ENCODE results near the gene KCNIP1.

KCNIP1 gene

DNA sequence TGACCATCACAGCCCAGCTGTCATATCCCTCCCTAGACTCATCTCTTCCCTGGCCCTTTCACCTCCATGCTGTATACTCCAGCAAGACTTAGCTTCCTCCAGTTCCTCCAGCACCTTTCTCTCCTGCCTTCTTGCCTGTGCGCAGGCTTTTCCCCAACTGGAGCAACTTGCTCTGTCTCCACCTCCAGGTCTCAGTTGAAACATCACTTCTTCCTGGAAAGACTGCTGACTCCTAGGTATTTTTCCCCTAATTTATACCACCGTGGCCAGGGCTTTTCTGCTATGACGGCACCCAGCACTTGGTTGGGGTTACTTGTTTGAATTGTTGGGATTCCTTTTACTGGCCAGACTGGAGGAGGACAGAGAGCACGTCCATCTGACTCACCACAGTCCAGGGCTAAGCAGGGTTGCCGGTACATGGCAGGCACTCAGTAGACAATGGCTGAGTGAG lies 67.5 kb downstream of the KCNIP1 start:
- no peak for DNase-seq

DNA sequence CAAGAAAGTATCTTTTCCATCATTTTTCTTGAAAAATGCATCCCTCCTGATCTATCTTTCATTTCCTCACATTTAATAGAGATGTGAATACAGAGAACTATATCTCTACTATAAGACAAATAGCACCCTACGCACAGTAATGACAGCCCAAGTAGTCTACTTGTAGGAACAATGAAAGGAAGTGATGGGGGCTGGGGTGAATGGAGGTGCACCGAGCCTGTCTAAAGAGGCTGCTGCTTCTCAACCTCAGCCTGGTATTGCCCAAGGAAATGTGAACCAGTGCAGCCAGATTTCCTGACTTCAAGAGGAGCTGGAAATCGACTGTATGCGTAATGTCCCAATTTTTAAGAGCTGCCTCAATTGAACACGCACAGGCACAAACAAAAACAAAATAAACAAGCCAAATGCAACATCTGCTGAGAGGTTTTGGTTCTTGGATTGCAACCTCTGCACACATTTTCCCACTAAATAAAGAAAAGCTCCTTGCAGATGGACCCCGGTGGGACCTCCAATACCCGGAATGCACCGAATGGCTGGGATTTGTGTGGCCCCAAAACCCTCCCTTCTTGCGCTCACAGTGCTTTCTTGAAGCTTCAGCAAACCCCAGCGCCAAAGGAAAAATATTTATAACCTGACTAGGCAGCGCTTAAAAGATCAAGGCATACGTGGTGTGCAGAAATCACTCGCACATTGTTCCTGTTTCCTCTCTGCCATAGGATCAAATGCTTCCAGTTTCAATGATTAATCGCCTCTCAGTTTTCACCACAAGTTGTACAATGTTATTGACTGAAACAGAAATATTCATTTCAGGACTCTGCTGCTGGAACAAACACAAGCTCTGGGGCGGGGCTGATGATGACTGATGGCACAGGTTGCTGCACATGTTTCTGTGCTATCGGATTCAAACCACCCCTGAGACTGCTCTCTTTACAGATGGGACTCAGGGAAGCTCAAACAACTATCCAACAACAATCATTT lies 68.3 kb downstream of the KCNIP1 start:
- DNase-seq = no peak

DNA sequence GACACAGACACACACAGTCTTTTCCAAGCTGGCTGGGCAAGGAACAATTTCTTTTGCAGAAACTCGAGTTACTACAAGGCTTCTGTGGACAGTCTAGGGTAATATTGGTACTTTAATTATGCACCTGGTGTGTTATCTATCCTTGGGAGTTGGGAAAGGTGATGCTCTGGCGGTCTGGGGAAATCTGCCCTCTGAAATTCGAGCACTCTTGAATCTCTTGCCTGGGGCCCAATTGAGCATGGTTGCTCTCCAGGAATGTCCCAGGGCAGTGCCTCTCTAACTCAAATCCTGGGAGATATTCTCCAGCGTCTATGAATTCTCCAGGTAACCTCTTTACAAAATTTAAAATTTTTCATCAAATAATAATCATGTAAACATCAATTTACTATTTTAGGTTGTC lies 69.3 kb downstream of the KCNIP1 start:
- DNase-seq = no peak

DNA sequence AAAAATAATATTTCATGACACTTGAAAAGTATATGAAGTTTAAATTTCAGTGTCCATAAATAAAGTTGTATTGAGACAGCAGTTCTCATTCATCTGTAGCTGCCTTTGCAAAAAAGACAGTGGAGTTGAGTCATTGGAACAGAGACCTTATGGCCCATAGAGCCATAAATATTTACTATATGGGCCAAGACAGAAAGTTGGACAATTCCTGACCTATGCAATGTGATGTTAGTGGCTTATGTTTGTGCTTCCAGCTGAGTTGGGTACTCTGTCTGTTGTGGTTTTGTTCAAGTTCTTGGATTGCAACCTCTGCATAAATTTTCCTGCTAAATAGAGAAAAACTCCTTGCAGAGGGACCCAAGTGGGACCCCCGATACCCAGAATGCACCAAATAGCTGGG lies 69.8 kb downstream of the KCNIP1 start:
- DNase-seq = no peak

DNA sequence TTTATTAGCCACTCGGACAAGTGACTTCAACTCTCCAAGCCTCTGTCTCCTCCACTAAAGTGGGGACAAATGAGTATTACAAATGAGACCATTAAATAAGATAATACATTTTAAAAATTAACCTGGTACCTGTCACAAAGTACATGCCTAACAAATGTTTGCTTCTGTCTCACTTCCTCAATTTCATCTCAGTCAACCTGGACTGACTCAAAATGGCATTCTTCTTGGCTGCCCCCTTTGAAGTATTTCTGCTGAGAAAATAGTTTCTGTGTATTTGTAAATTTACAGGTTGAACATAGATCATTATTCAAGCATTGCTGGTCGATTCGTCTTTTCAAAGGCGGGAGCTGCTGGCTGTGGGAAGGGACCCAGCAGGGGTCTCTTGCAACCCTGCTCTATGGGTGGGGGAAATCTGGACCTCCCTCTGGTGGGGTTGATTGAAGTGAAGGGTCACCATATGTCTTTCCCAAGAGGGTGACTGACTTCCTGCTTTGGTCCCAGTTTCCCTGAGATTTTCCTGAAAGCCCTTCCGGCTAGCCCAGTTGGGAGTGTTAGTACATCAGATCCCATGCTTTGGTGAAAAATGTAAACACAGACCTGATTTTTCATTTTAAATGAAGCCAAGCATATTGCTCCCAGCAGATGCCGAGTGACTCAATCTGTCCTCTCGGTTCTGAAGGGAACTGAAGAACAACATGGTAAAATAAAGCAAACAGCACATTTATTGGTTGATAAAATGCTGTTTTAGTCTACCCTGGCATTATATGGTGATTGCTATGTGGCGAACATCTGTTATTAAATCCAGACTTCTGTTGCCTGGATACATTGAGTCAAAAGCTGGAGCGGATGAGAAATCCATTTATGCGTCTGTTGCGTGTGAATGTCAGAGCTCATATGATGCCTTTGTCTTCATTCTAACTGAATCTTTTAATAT lies 73.0 kb downstream of the KCNIP1 start:
- DNase-seq = no peak

DNA sequence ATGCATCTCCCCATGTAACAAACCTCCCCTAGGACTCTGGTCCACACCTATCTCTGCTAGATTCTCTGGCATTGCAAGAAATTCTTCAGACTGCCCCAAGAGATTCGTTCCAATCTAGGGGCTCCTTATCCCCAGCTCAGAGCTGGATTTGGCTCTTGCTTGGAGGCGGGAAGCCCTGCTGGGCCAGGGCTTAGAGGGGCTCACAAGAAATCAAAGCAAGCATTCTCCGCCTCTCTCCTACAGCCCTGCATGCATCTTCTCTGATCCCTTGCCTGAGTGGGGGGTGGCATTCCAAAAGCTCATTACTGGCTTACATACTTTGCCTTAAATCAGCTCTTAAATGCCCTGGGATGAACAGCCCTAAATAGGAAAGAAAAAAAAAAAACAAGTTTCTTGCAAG lies 75.8 kb downstream of the KCNIP1 start:
- DNase-seq = no peak

DNA sequence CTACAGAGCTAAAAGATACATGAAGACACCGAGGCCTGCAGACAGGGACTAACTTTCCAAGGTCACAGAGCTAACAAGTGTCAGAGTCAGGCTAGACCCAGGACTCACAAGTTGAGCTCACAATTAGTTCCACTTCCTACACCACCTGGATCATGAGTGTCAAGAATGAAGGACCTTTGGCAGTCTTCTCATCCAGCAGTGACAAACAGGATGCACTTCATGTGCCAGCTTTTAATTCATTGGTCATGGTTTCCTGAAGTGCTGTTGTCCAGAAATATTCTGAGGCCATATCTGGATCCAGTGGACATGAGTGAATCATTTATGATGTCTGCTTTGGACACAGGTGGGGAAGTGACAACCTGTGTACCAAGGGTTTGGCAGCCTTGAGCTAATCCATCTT lies 77.4 kb downstream of the KCNIP1 start:
- no peak for DNase-seq

DNA sequence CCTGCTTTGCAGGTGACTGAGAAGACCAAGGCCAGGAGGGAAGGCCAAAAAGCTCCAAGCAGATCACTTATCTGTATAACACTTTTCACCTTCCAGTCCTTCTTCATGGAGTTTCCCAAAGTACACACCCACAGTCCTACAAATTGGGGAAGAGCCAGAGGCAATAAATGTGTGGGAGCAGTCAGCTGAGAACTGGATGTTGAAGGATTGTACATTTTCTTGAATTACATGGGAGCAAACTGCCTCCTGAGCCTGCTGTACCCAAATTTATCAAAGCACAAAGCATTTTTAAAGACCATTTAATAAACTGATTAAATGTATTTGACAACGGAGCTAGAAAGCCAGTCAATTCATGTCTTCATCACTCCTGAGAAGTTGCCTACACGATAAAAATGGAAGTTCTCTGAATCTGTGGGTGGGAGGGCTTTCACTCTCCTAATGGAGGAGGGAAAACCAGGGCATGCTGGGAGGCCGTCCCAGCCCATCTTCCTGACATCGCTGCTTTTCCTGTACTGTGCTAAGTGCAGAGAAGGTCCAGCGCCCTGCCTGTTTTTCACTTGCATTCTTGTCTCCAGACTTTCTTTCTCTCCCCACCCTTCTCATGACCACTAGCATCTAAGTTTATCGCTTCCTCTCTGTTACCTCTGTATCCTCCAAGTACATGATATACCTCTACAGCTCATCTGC lies 79.0 kb downstream of the KCNIP1 start:
- no peak for DNase-seq

DNA sequence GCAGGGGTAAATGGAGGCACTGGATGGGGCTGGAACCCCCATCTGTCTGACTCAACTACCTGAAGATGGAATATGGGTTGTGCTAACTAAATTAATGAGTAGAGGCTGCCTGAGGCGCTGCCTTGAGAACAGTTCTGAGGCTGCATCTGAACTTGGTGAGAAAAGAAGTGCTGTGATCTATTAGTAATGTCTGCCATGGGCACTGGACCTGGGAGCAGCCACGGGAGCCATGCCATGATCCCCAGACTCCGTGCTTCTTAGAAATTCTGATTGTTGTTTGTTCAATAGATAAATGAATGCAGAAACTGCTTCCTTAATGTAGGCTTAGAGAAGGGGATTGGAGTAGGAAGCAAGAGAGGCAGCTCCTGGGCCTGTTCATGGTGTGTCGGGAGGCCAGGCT lies 80.2 kb downstream of the KCNIP1 start:
- DNase-seq = no peak

DNA sequence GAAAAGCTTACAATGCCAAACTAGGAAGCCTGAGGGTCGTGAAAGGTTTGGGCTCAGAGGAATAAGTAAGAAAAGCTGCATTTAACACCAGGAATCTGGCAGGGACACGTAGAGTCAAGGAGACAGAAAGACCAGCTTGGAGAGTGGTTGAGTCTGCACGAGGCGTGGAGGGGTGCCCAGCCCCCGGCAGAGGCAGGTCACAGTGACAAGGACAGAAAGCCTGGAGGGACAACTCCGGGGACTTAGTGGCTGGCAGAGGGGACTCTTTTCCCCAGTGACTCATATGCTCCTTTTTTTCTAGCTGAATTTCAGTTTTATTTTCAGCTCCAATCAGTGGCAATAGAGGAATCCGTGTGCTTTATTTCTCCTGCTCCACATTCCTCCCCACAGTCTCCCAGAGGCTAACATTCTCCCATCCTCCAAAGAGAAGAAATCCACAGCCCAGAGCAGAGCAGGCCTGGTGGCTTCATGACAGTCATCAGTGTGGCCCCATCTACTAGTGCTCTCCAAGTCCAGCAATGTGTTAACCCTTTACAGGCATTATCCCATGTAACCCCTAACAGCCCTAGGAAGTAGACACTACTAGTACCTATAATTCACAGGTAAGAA lies 80.7 kb downstream of the KCNIP1 start:
- DNase-seq = no peak

DNA sequence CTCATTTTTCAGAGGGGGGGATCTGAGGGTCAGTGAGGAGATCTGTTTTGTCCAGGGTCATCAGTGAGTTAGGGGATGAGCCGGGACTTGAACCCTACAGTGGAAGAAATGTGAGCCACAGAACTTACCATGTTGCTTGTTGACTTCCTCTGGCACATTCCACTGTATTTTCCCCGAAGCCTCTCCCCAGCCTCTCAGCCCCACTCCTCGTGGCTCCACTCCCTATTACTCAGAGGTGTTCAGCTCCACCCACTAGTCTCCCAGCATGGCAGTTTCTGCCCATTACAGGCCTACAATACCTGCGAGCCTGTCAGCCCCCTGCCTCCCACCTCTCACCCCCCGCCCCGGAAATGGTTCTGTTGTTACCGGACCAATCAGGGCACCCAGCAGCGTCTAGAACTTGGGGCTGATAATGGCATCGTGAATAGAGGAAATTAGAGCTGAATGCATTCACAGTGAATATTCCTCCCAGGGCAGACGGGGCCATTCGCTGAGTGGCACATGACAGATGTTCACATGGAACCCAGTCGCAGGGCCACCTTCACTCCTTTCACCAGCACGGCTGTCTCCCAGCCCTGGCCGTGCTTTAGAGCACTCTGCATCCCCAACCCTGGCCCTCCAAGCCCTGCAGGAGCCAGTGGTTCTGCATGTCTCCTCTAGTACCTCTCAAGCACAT lies 81.6 kb downstream of the KCNIP1 start:
- DNase-seq = no peak

DNA sequence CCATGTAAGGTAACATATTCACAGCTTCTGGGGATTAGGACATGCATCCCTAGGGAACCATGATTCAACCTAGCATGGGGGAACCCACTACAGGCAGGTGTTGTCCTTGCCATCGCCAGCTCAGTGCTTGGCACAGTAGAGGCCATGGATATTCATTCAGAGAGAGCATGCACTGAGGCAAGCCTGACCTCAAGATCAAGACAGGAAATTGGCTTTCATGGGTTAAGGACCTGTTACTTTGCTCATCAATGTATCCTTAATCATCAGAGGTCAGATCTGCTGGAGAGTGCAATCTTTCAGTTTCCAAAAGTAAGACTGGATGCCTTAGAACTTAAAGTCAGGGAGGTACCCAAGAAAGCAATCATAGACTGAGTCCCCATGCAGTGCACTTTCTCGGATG lies 84.0 kb downstream of the KCNIP1 start:
- no peak for DNase-seq

DNA sequence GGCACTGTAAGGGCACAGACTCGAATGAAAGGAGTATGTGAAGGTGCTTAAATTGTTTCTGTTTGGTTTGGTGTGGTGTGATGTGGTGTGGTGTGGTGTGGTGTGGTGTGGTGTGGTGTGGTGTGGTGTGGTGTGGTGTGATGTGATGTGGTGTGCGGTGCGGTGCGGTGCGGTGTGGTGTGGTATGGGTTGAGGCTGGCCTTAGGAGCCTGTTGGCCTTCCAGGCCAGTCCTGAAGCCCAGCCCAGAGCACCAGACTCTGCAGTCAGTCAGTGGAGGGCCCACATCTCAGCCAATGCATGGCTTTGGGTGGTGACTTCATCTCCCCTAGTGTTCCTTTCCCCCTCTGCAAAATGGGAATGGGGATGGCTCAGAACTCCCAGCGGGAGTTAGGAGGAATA lies 85.8 kb downstream of the KCNIP1 start:
- DNase-seq = no peak

DNA sequence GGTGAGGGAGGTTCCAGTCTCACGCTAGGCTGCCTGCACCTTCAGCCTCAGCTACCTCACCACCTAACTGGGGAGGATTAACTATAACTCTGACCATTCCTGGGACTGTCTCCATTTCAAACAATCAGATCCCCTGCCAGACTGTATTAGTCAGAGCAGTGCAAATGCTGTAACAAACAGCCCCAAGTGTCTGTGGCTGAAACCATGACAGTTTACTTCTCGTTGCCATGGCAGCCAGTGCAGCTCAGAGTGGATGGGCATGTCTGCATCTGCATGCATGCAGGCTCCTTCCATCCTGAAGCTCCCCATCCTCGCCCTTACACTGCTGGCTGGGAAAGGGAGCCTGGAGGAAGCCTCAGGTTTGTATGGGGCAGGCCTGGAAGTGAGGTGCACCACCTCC lies 86.7 kb downstream of the KCNIP1 start:
- DNase-seq = no peak

DNA sequence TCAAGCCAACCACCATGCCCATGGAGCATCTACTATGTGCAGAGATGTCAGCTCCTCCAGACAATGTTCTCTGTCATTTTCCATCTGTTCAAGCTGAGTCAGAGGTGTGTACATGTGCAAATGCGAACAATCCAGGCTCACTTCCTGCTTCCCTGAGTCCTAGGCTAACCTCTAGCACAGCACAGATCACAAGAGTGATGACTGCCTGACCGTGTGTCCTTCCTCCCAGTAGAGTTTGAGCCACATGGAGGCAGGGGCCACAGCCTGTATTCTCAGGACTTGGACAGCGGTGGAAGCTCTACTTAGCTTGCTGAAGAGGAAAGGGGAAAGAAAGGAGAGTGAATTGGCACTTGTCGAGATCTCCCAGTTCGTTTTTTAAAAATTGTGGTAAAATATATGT lies 87.2 kb downstream of the KCNIP1 start:
- DNase-seq = no peak

DNA sequence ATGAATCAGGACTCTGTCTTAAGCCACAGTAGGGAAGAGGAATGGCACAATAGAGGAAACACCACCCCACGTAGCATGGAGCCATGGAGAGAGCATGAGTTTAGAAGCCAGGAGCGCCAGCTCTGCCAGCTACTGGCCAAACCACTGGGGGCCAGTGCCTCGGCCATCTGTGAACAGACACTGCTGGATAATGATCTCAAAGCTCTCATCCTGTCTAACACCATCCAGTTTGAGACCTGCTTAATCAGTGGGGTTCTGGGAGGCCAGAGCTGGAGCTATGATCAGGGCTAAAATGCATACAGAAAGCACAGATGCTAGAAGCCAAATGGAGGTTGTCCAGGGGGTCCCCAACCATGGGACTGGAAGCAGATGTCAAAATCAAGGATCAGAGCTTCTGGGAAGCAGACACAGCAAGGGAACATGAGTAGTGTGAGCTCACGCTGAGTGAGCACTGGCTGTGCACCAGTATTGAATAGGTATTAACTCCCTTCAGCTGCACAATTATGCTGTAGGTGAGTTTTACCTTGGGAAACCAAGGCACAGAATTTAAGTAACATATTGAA lies 92.7 kb downstream of the KCNIP1 start:
- DNase-seq = no peak

DNA sequence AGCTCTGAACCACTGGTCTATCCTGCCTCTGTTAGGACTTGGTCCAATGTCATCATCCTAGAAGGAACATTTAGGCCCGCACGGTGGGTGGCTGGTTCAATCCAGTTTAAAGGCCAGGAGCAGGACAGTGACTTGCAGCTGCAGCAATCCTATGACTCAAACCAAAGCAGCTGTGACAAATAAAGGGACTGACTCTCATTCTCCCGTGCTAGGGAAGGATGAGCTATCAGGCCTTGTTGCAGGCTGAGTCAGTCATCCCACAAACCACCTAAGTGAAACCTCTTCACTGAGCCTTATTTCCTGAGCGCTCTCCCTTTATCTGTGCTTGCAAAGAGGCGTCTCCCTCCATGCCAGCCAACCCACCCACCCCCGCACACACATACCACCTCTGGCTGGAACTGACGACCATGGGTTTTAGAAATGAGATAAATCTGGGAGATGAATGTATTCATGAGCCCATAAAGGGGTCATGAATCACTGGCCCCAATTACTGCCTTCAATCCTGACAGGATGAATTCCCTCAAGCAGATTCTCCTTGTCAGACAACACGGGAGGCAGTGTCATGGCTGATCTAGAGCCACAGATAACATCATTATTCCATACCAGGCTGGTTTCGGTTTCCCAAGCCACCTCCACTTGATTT lies 93.4 kb downstream of the KCNIP1 start:
- no peak for DNase-seq

DNA sequence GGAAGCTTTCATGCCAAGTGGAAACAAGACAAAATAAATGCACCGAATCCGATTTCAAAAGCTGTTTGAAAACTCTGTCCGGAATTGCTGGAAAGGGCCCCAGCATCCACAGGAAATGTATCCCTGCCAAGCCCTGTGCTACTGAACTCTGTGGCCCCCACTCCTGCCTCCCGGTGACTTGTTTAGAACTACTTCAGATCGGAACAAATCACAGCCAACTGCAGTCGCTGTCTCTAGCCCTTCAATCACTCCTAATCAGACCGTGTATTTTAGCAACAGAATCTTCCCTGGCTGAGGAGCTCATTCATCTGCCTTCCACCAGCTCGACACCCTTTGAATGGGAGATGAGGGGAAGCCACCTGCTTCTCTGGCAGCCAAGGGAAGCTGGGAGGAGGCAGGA lies 94.1 kb downstream of the KCNIP1 start:
- no peak for DNase-seq

DNA sequence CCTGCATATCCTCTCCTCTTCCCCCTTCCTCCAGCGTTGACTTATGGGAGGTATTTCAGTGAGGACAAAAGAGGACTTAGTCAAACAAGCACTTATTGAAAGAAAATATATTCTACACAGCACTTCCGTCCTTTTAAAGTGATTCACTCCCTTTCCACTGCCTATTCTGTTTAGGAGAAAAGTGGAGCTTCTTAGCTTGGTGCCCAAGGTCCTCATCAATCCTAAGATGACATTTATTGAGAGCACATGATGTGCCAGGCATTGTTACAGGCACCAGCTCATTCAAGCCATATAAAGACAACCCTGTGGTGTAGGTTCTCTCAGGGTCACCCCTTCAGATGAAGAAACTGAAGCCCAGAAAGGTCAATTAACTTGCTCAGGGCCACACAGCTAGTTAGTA lies 95.9 kb downstream of the KCNIP1 start:
- DNase-seq = no peak

DNA sequence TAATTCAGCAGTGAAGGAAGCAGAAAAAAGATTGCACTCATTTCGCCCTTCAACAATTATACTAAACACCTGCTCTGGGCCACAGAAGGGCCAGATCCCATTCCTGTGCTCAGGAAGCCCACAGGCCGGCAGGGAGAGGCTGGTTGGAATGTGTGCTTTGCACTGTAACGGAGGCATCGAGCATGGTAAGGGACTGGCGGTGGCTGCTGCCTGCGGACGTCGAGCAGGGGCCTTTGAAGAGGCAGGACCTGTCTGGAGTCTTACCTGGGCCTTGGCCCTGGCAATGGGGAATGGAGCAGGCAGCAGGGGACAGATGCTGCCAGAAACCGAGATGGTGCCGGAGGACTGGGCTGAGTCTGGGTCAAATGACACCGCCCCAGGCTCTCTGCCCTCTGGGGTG lies 97.8 kb downstream of the KCNIP1 start:
- no peak for DNase-seq

DNA sequence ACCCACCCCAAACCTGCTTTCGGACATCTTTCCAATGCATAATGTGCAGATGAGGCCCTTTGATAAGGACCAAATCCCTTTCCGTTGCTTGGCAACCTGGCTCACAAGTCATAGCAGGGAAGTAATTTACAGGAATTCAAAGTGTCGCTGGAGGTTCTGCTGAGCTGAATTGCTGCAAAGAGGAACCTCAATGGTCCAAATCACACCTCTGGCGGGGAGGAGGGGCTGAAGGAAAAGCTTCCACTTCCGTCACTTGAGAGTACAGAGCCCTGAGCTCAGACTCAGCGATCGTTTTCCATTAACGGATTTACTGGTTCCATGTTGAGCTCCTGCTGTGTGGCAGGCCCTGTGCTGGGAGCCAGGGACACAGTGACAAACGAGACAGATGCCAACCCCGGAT lies 99.3 kb downstream of the KCNIP1 start:
- no peak for DNase-seq

Data from CD4-positive, alpha-beta T cell treated with Interleukin-4 for 4 hours (primary cell).